Stimulated activated naive B cell treated with anti-CD40 and anti-IgM and Interleukin-4, amounts not matched to agents 10 μg/mL and 1 μg/mL and 100 μg/mL, for 72 hours (primary cell): ENCODE measurements around the gene SMARCA4.

Source experiments
- ATAC-seq, 2 donors: fragments of 150-1000 bp; cut with Tn5 transposase; replicated peaks; 2 replicates each; pipeline ENCODE4 v1.10.0; 2021; ENCODE audit warnings: moderate library complexity in 1 of 2
- DNase-seq: peaks from one replicate; pipeline ENCODE4 v3.0.0; 2021
- H3K27ac Mint-ChIP-seq: one replicate; pipeline ENCODE4 v1.8.0; 2022; ENCODE audit warnings: mild to moderate bottlenecking, mixed read lengths
- H3K27me3 Mint-ChIP-seq, 2 donors: one replicate each; pipeline ENCODE4 v1.8.0; 2022; ENCODE audit warnings: mixed read lengths in 2 of 2
- H3K36me3 Mint-ChIP-seq, 2 donors: one replicate each; pipeline ENCODE4 v1.8.0; 2022; ENCODE audit warnings: mixed read lengths in 2 of 2, mild to moderate bottlenecking in 1 of 2
- H3K4me1 Mint-ChIP-seq, 2 donors: one replicate each; pipeline ENCODE4 v1.8.0; 2022; ENCODE audit warnings: mixed read lengths in 2 of 2, mild to moderate bottlenecking in 1 of 2
- H3K4me3 Mint-ChIP-seq, 2 donors: one replicate each; pipeline ENCODE4 v1.8.0; 2022; ENCODE audit warnings: mild to moderate bottlenecking in 2 of 2, mixed read lengths in 2 of 2, moderate library complexity in 1 of 2
- H3K9me3 Mint-ChIP-seq, 2 donors: one replicate each; pipeline ENCODE4 v1.8.0; 2022; ENCODE audit warnings: mixed read lengths in 2 of 2, mild to moderate bottlenecking in 1 of 2

SMARCA4 gene

GRCh38 chr19:11020982-11021759 lies 60.3 kb downstream of the SMARCA4 start:
- no peaks in the 10 kb centered on the region for H3K4me1 Mint-ChIP-seq

GRCh38 chr19:11021760-11022144 lies 60.9 kb downstream of the SMARCA4 start:
- Mint-ChIP-seq H3K27me3 (no peaks in the 10 kb centered on the region), H3K4me1 (no peaks in the 10 kb centered on the region), H3K9me3 (no peaks in the 10 kb centered on the region), H3K4me3 (no peak overlapping the region), H3K36me3 (peaks cover 73 to 81% of the 10 kb centered on the region in 2 donors), H3K27ac (no peak overlapping the region)
- ATAC-seq (no peak), DNase-seq (no peak)

More at GRCh38 chr19:11020982-11021759, 60.3 kb downstream of the SMARCA4 start:
- DNase-seq (no peak), ATAC-seq (no peak)
- no peak overlapping the region for H3K27ac Mint-ChIP-seq
- H3K36me3 Mint-ChIP-seq: peaks cover 73 to 83% of the 10 kb centered on the region in 2 donors
- no peak overlapping the region for H3K4me3 Mint-ChIP-seq
- H3K27me3 Mint-ChIP-seq: no peaks in the 10 kb centered on the region
- H3K9me3 Mint-ChIP-seq: no peaks in the 10 kb centered on the region

GRCh38 chr19:11023016-11023415 lies 62.2 kb downstream of the SMARCA4 start:
- Mint-ChIP-seq H3K4me1 (no peaks in the 10 kb centered on the region), H3K9me3 (no peaks in the 10 kb centered on the region), H3K27ac (no peak overlapping the region), H3K36me3 (peaks cover 73 to 81% of the 10 kb centered on the region in 2 donors), H3K27me3 (no peaks in the 10 kb centered on the region), H3K4me3 (no peak overlapping the region)
- DNase-seq (no peak), ATAC-seq (no peak)

GRCh38 chr19:11023710-11024109 lies 62.9 kb downstream of the SMARCA4 start:
- no peak for DNase-seq
- Mint-ChIP-seq H3K4me1 (no peaks in the 10 kb centered on the region), H3K36me3 (peaks cover 69 to 79% of the 10 kb centered on the region in 2 donors), H3K9me3 (no peaks in the 10 kb centered on the region), H3K27me3 (no peaks in the 10 kb centered on the region), H3K4me3 (no peak overlapping the region), H3K27ac (no peak overlapping the region)
- ATAC-seq: no peak

GRCh38 chr19:11024259-11024658 lies 63.4 kb downstream of the SMARCA4 start:
- no peak for DNase-seq
- ATAC-seq: no peak
- Mint-ChIP-seq H3K4me3 (no peak overlapping the region), H3K27me3 (no peaks in the 10 kb centered on the region), H3K27ac (no peak overlapping the region), H3K36me3 (peaks cover 70 to 79% of the 10 kb centered on the region in 2 donors), H3K4me1 (no peaks in the 10 kb centered on the region), H3K9me3 (no peaks in the 10 kb centered on the region)

- Mint-ChIP-seq H3K4me1 (no peaks in the 10 kb centered on the region), H3K9me3 (no peaks in the 10 kb centered on the region), H3K4me3 (no peak overlapping the region), H3K27ac (no peak overlapping the region), H3K36me3 (peaks cover 68 to 77% of the 10 kb centered on the region in 2 donors), H3K27me3 (no peaks in the 10 kb centered on the region)
- ATAC-seq (no peak), DNase-seq (no peak)
Observed at GRCh38 chr19:11025006-11025405, 64.2 kb downstream of the SMARCA4 start.

- no peaks in the 10 kb centered on the region for H3K4me1 Mint-ChIP-seq
- H3K36me3 Mint-ChIP-seq: peaks cover 70 to 80% of the 10 kb centered on the region in 2 donors
- H3K9me3 Mint-ChIP-seq: no peaks in the 10 kb centered on the region
- H3K4me3 Mint-ChIP-seq: no peak overlapping the region
- no peaks in the 10 kb centered on the region for H3K27me3 Mint-ChIP-seq
- H3K27ac Mint-ChIP-seq: no peak overlapping the region
- DNase-seq: no peak
- no peak for ATAC-seq
Observed at GRCh38 chr19:11025445-11025844, 64.6 kb downstream of the SMARCA4 start.

GRCh38 chr19:11025997-11026396 lies 65.2 kb downstream of the SMARCA4 start:
- peaks cover 69 to 82% of the 10 kb centered on the region in 2 donors for H3K36me3 Mint-ChIP-seq
- no peaks in the 10 kb centered on the region for H3K9me3 Mint-ChIP-seq
- no peaks in the 10 kb centered on the region for H3K4me1 Mint-ChIP-seq
- H3K27ac Mint-ChIP-seq: no peak overlapping the region
- no peaks in the 10 kb centered on the region for H3K27me3 Mint-ChIP-seq
- H3K4me3 Mint-ChIP-seq: no peak overlapping the region
- DNase-seq: no peak
- ATAC-seq: no peak

GRCh38 chr19:11027381-11027780 lies 66.6 kb downstream of the SMARCA4 start:
- H3K27me3 Mint-ChIP-seq: no peaks in the 10 kb centered on the region
- no peak overlapping the region for H3K4me3 Mint-ChIP-seq
- H3K27ac Mint-ChIP-seq: no peak overlapping the region
- H3K9me3 Mint-ChIP-seq: no peaks in the 10 kb centered on the region
- no peaks in the 10 kb centered on the region for H3K4me1 Mint-ChIP-seq
- no peak for DNase-seq
- peaks cover 66 to 79% of the 10 kb centered on the region in 2 donors for H3K36me3 Mint-ChIP-seq
- no peak for ATAC-seq

GRCh38 chr19:11028146-11028545 lies 67.3 kb downstream of the SMARCA4 start:
- no peaks in the 10 kb centered on the region for H3K27me3 Mint-ChIP-seq
- DNase-seq: no peak
- ATAC-seq: no peak
- H3K4me1 Mint-ChIP-seq: no peaks in the 10 kb centered on the region
- H3K4me3 Mint-ChIP-seq: no peak overlapping the region
- H3K27ac Mint-ChIP-seq: no peak overlapping the region
- H3K9me3 Mint-ChIP-seq: no peaks in the 10 kb centered on the region
- H3K36me3 Mint-ChIP-seq: peaks cover 65 to 82% of the 10 kb centered on the region in 2 donors

- no peak for ATAC-seq
- Mint-ChIP-seq H3K36me3 (peaks cover 71 to 86% of the 10 kb centered on the region in 2 donors), H3K9me3 (no peaks in the 10 kb centered on the region), H3K27me3 (no peaks in the 10 kb centered on the region), H3K4me3 (no peak overlapping the region), H3K27ac (no peak overlapping the region), H3K4me1 (peaks cover 12 to 21% of the 10 kb centered on the region in 2 donors)
- no peak for DNase-seq
Observed at GRCh38 chr19:11031421-11032070, 70.7 kb downstream of the SMARCA4 start.

- no peak overlapping the region for H3K4me3 Mint-ChIP-seq
- peaks cover 12 to 23% of the 10 kb centered on the region in 2 donors for H3K4me1 Mint-ChIP-seq
- DNase-seq: no peak
- no peak for ATAC-seq
- H3K27me3 Mint-ChIP-seq: peaks cover 2% of the 10 kb centered on the region in 2 donors
- H3K9me3 Mint-ChIP-seq: no peaks in the 10 kb centered on the region
- H3K27ac Mint-ChIP-seq: no peak overlapping the region
- peaks cover 75 to 87% of the 10 kb centered on the region in 2 donors for H3K36me3 Mint-ChIP-seq
Observed at GRCh38 chr19:11033251-11033650, 72.4 kb downstream of the SMARCA4 start.

GRCh38 chr19:11033763-11034162 lies 72.9 kb downstream of the SMARCA4 start:
- no peak for DNase-seq
- Mint-ChIP-seq H3K36me3 (peaks cover 77 to 87% of the 10 kb centered on the region in 2 donors), H3K4me3 (no peak overlapping the region), H3K27me3 (peaks cover 5 to 7% of the 10 kb centered on the region in 2 donors), H3K4me1 (peaks cover 12 to 27% of the 10 kb centered on the region in 2 donors), H3K9me3 (no peaks in the 10 kb centered on the region), H3K27ac (no peak overlapping the region)
- no peak for ATAC-seq

- no peak for ATAC-seq
- Mint-ChIP-seq H3K4me3 (no peak overlapping the region), H3K27ac (peak overlapping the region; percentile 2), H3K9me3 (no peaks in the 10 kb centered on the region), H3K4me1 (peaks cover 12 to 27% of the 10 kb centered on the region in 2 donors), H3K36me3 (peaks cover 77 to 87% of the 10 kb centered on the region in 2 donors), H3K27me3 (peaks cover 5 to 7% of the 10 kb centered on the region in 2 donors)
- DNase-seq: no peak
Observed at GRCh38 chr19:11034449-11035213, 73.8 kb downstream of the SMARCA4 start.
